ENCODE results near the gene TAOK1.

DNA sequence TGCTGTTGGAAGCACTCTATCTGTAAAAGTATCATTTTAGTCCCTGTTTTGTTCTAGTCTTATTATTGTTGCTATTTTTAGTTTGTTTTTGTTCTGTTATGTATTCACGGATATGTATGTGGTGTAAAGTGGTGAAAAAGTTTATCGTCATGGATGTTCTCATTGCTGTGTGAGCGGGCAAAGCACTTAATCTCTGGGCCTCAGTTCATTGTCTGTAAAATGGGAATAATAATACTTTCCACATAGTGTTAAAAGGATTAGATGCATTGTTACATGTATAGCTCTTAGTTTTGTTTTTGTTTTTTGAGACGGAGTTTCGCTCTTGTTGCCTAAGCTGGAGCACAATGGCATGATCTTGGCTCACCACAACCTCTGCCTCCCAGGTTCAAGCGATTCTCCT lies 19.8 kb downstream of the TAOK1 start:
- TF ChIP-seq EZH2phosphoT487 (IDR thresholded peaks at IDR 0.05; ENCODE audit: low read depth, severe bottlenecking, unreplicated experiment) (no peak), EZH2 (IDR thresholded peaks at IDR 0.05; ENCODE audit: borderline replicate concordance) (no peak)
- TF ChIP-seq, protein P1, sequence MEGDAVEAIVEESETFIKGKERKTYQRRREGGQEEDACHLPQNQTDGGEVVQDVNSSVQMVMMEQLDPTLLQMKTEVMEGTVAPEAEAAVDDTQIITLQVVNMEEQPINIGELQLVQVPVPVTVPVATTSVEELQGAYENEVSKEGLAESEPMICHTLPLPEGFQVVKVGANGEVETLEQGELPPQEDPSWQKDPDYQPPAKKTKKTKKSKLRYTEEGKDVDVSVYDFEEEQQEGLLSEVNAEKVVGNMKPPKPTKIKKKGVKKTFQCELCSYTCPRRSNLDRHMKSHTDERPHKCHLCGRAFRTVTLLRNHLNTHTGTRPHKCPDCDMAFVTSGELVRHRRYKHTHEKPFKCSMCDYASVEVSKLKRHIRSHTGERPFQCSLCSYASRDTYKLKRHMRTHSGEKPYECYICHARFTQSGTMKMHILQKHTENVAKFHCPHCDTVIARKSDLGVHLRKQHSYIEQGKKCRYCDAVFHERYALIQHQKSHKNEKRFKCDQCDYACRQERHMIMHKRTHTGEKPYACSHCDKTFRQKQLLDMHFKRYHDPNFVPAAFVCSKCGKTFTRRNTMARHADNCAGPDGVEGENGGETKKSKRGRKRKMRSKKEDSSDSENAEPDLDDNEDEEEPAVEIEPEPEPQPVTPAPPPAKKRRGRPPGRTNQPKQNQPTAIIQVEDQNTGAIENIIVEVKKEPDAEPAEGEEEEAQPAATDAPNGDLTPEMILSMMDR (IDR thresholded peaks at IDR 0.05; ENCODE audit: poor library complexity), result no peak

All from hepatocyte (in vitro differentiated cells).